ENCODE measurements around the gene CNOT10. TPM values are rescaled to one million over a fixed set of nuclear protein-coding genes. Genes with fewer than 3 reads are reported as not detected.

CNOT10 gene
- total RNA-seq, 2 donors from 2014 or later: 12.5 to 25.3 TPM

DNA sequence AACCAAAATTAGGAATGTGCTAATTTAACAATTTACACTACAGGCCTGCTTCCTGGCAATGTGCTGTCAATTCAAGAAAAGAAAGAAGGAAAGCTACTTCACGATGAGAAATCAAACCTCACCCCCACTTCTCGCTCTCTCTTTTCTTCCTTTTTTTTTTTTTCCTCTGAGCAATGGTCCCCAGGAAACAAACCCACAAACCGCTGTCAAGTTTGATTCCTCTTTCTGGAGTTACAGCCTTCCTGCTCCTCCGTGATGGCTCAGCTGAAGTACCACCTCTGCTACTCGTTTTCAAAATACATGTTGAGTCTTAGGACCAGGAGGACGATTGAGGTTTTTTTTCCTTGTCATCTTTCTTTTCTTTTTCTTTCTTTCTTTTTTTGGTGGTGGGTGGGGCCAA is 129.4 kb downstream of the CNOT10 start:
- Histone ChIP-seq H3K9me3 (no peaks in the 10 kb centered on the region), H3K4me3 (no peak overlapping the region), H3K36me3 (no peaks in the 10 kb centered on the region), H3K27me3 (replicated peaks; ENCODE audit: insufficient read depth) (peaks cover 20% of the 10 kb centered on the region), H3K4me1 (ENCODE audit: control insufficient read depth in 1 of 2, low read depth in 2 of 2) (peaks cover 8 to 26% of the 10 kb centered on the region in 2 donors), H3K27ac (no peak overlapping the region)
- no peak for DNase-seq (ENCODE audit: low spot score)
- TF ChIP-seq, protein P1, sequence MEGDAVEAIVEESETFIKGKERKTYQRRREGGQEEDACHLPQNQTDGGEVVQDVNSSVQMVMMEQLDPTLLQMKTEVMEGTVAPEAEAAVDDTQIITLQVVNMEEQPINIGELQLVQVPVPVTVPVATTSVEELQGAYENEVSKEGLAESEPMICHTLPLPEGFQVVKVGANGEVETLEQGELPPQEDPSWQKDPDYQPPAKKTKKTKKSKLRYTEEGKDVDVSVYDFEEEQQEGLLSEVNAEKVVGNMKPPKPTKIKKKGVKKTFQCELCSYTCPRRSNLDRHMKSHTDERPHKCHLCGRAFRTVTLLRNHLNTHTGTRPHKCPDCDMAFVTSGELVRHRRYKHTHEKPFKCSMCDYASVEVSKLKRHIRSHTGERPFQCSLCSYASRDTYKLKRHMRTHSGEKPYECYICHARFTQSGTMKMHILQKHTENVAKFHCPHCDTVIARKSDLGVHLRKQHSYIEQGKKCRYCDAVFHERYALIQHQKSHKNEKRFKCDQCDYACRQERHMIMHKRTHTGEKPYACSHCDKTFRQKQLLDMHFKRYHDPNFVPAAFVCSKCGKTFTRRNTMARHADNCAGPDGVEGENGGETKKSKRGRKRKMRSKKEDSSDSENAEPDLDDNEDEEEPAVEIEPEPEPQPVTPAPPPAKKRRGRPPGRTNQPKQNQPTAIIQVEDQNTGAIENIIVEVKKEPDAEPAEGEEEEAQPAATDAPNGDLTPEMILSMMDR (IDR thresholded peaks at IDR 0.05): no peak
- no peak for ATAC-seq (ENCODE audit: insufficient number of reproducible peaks, low FRiP score, low read depth)

DNA sequence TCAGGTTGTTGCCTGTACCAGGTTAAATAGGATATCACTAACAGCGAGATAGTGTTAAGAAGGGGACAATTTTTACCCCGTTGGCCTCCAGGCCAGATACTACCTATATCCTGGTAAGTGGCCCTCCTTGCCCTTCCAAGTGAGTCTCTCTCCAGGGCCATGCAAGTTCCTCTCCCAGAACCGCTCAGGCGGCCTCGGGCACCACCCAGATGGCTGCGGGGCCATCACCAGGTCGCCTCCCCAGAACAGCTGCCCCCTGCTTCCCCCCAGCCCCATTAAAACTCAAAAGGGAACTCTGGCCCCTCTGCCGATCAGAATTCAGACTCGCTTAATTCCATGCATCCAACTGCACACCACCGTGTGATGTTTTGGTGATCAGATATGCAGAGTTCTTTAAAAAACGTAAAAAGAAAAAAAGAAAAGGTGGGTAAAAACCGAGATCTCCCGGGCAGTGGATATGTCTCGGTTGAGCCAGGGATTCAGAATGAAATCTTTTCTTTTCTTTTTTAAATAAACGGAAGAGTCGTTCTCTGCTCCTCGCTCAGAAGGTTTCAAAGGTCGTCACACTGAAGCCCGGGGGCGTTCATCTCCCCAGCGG is 131.0 kb downstream of the CNOT10 start:
- Histone ChIP-seq H3K36me3 (no peaks in the 10 kb centered on the region), H3K9me3 (no peaks in the 10 kb centered on the region), H3K27ac (no peak overlapping the region), H3K4me3 (no peak overlapping the region), H3K4me1 (ENCODE audit: control insufficient read depth in 1 of 2, low read depth in 2 of 2) (peaks cover 8 to 26% of the 10 kb centered on the region in 2 donors), H3K27me3 (replicated peaks; ENCODE audit: insufficient read depth) (peaks cover 26% of the 10 kb centered on the region)
- no peak for DNase-seq (ENCODE audit: low spot score)
- ATAC-seq (ENCODE audit: insufficient number of reproducible peaks, low FRiP score, low read depth): no peak
- TF ChIP-seq, protein P1 (IDR thresholded peaks at IDR 0.05): no peak

DNA sequence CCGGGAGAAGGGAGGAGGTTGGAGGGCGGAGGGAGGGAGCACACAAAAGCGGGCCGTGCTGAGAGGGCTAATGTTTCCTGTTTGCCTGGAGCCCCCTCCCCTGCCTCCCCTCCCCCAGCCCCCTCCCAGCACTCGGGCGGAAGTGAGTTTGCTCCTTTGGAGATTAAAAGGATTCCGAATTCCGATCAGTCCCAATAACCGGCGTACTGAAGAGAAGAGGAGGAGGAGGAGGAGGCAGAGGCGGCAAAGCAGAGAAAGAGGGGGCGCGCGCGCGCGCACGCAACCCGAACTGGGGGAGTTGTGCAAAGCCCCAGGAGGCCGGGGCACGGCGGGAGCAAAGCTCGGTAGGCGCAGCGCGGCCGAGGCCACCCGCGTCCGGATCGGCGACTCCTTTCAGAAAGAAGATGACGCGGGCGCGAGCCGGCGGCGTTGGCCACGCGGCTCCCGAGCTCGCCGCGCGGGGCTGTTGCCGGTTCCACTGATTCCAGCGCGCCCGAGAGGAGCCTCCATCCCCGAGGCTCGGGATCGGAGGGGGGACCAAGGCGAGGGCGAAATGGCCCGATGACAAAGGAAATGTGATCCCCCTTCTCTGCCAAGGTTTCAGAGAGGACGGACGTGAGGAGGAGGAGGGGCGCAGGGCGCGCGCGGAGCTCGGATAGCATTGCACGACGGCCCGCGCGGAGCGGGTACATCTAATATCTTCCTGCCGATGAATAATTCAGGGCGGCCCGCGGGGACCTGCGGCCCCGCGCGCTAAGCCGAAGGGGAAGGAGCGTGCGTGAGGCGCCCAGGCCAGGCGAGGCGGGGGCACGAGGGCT is 131.7 kb downstream of the CNOT10 start:
- no peak overlapping the region for H3K27ac ChIP-seq
- ATAC-seq (ENCODE audit: insufficient number of reproducible peaks, low FRiP score, low read depth): no peak
- TF ChIP-seq, protein P1 (IDR thresholded peaks at IDR 0.05): no peak
- no peaks in the 10 kb centered on the region for H3K36me3 ChIP-seq
- peaks cover 26% of the 10 kb centered on the region for H3K27me3 ChIP-seq (replicated peaks; ENCODE audit: insufficient read depth)
- no peak for DNase-seq (ENCODE audit: low spot score)
- H3K4me1 ChIP-seq (ENCODE audit: control insufficient read depth in 1 of 2, low read depth in 2 of 2): peaks cover 8 to 28% of the 10 kb centered on the region in 2 donors
- no peaks in the 10 kb centered on the region for H3K9me3 ChIP-seq
- peak overlapping the region; percentile 67 for H3K4me3 ChIP-seq

DNA sequence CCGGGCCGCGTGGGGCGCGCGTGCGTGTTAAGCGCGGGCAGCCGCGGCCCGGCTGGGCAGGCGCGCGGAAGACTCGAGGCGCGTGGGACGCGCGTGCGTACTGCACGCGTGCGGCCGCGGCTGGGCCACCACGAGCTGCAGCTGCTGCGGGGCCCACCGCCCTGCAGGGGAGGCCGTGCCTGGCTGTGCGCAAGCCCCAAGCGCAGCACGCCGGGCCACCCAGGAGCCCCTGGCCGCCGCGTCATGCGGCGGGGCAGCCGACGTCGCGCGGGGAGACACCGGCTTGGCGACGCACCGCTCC is 132.2 kb downstream of the CNOT10 start:
- Histone ChIP-seq H3K27ac (no peak overlapping the region), H3K4me3 (peak overlapping the region; percentile 67), H3K36me3 (no peaks in the 10 kb centered on the region), H3K27me3 (replicated peaks; ENCODE audit: insufficient read depth) (peaks cover 26% of the 10 kb centered on the region), H3K9me3 (no peaks in the 10 kb centered on the region), H3K4me1 (ENCODE audit: control insufficient read depth in 1 of 2, low read depth in 2 of 2) (peaks cover 8 to 34% of the 10 kb centered on the region in 2 donors)
- no peak for DNase-seq (ENCODE audit: low spot score)
- no peak for ATAC-seq (ENCODE audit: insufficient number of reproducible peaks, low FRiP score, low read depth)
- TF ChIP-seq, protein P1 (IDR thresholded peaks at IDR 0.05): no peak

DNA sequence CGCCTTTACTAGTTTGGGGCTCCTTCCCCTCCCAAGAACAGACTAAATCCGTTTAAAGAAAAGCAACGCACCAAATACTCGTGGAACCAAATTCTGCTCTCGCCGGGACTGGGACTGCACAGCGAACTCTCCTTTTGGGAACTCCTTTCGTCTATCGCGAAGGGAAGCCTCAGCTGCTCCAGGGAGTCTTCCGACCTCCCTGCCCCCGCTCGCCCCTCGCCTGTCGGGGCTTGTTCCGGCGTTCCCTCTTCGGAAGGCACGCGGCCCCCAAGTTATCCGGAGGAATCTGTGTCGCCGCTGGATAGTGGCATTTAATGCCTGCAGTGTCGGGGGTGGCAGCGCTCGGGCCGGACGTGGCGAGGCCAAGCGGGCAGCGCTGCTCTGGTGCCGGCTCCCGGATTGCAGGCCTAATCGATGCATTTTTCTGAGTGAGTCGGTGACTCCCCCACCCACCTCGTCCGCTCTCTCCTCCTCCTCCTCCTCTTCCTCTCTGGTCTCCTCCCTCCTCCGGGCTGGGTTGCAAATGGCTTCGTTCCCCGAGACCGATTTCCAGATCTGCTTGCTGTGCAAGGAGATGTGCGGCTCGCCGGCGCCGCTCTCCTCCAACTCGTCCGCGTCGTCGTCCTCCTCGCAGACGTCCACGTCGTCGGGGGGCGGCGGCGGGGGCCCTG is 132.7 kb downstream of the CNOT10 start, which contains the start of gene TRIM71:
Gene TRIM71 (plus strand): TSS at position 440 of the 671 bp plus-strand sequence. CDS start 84 bp downstream, at position 524.
- no peak for ATAC-seq (ENCODE audit: insufficient number of reproducible peaks, low FRiP score, low read depth)
- no peak for DNase-seq (ENCODE audit: low spot score)
- H3K27ac ChIP-seq: no peak within 1 kb of the TSS
- peaks cover 8 to 34% of the 10 kb centered on the region in 2 donors for H3K4me1 ChIP-seq (ENCODE audit: control insufficient read depth in 1 of 2, low read depth in 2 of 2)
- H3K4me3 ChIP-seq: peak within 1 kb of the TSS; percentile 67
- TF ChIP-seq, protein P1 (IDR thresholded peaks at IDR 0.05): no peak
- H3K36me3 ChIP-seq: no peaks in the 10 kb centered on the region
- H3K27me3 ChIP-seq (replicated peaks; ENCODE audit: insufficient read depth): peaks cover 26% of the 10 kb centered on the region
- no peaks in the 10 kb centered on the region for H3K9me3 ChIP-seq

Data from thoracic aorta (tissue), 2 donors.